Urinary bladder (tissue), 4 donors: ENCODE results near the gene CNIH2. TPM values are rescaled to one million over a fixed set of nuclear protein-coding genes. Genes with fewer than 3 reads are reported as not detected.
A peak's percentile ranks its signal among the peaks of the same experiment; 100 is the strongest.
"Not testable (repeated sequence)": the region's sequence is repeated elsewhere in the genome, so short reads cannot be mapped to it uniquely, and the experiment has no call there.

ENCODE experiments used
- DNase-seq: peaks from one replicate; pipeline ENCODE4 v3.0.0-alpha.2; 2015; ENCODE audit errors: extremely low spot score
- H3K27ac ChIP-seq: one replicate; pipeline ENCODE4 v1.5.1; 2013; ENCODE audit warnings: low read depth, mild to moderate bottlenecking, moderate library complexity
- H3K36me3 ChIP-seq: one replicate; pipeline ENCODE4 v1.6.1; 2013; ENCODE audit warnings: mild to moderate bottlenecking, moderate library complexity; ENCODE audit not compliant: insufficient read depth
- H3K4me1 ChIP-seq: one replicate; pipeline ENCODE4 v1.6.1; 2013; ENCODE audit warnings: mild to moderate bottlenecking, moderate library complexity; ENCODE audit not compliant: insufficient read depth
- H3K4me3 ChIP-seq: one replicate; pipeline ENCODE4 v1.5.1; 2013; ENCODE audit warnings: low read depth, low read length
- WGBS: extraction: QIAGEN DNeasy Blood & Tissue Kit; methylation state at CpG from one replicate; pipeline ENCODE4 v1.1.7; 2013; 5-methylcytosine and 5-hydroxymethylcytosine counted together
- polyA plus RNA-seq: library from polyadenylated mRNA; stranded (reverse); fragments of 200-250 nt; gene quantifications from one replicate; pipeline ENCODE4 v1.2.3, GENCODE V29; 2013
- total RNA-seq: library from RNA; depleted of rRNA; stranded (reverse); fragments of >200 nt; gene quantifications from one replicate; pipeline ENCODE4 v1.2.3, GENCODE V29; 2014
- donor health status: healthy with polysubstance abuse.
- donor health status: healthy.

Gene CNIH2
- total and polyA plus RNA-seq, 2 donors, result 0.24 to 1.1 TPM

DNA sequence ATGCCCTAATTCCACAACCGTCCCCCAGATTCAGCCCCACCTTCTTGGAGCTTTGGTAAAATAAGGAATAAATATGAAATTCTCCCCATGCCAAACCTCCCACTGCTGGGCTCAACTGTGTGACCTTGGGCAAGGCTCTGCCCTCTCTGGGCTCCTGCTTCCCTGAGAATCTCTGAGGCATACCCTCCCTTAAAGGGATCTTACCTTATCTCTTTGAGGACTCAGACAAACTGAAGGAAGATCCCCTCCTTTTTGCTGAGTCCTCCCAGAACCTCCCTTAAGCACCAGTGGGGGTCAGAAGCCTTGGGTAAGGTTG is 36.2 kb downstream of the CNIH2 start:
- Histone ChIP-seq H3K4me1 (no peaks in the 10 kb centered on the region), H3K27ac (peak overlapping the region; percentile 86), H3K36me3 (no peaks in the 10 kb centered on the region), H3K4me3 (no peak overlapping the region)
- no peak for DNase-seq
- 22% methylated on average over 1 of the region's 1 CpG for WGBS

DNA sequence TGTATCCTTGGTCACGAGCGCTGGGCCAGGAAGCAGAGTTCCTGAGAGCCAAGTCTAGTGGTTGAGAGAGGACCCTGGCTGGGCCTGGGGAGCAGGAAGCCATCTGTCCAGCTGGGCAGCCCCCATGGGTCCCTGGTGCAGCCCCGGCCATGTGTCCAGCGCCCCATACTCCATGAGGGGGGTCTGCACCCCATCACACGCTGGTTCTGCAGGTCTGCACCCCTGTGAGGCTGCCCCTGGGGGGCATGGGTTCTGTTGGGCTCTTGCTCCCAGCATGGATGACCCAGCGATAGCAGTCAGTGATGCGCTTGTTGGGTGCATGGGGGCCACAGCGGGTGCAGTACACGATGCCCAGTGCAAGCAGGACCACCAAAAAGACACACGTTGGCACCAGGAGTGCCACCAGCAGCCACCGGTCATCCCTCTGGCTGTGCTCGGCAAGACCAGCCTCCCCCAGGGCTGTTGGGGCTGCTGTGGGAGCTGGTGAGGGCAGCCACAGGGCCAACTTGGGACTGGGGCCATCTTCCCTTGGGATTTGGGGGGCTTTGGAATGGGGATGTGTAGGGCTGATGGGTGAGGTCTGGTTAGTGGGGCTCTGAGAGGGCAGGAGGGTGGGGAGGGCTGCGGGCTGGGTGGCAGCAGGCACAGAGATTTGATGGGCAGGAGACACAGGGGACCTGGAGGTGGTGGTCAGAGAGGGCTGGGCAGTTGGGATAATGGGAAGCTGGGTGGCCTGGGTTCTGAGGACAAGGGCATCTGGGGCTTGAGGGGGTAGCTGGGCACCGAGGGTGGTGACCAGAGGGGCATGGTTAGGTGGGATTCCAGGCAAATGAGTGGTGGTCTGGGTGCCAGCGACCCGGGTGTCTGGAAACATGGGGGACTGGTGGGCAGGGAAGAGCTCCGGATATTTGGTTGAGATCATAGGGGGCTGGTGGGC is 36.9 kb downstream of the CNIH2 start:
- WGBS, result 64% methylated on average over 17 of the region's 17 CpGs
- DNase-seq, result no peak
- peak overlapping the region; percentile 42 for H3K27ac ChIP-seq
- H3K4me3 ChIP-seq, result no peak overlapping the region
- H3K36me3 ChIP-seq, result no peaks in the 10 kb centered on the region
- no peaks in the 10 kb centered on the region for H3K4me1 ChIP-seq

DNA sequence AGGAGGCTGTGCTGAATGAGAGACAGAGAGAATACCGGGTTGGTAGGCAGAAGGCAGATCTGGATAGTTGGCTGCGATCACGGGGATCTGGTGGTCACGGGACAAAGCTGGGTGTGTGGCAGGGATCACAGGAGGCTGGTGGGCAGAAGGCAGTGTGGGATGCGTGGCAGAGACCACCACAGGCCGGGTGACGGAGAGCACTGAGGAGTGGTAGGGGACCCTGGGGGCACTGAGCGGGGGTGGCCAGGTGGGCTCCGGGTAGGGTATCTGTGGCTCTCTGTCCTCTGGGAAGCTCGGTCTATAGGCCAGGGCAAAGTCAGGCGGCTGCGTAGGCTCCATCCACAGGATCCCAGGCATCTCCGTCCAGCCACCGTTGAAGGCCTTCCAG is 37.5 kb downstream of the CNIH2 start:
- WGBS, result 57% methylated on average over 14 of the region's 14 CpGs
- DNase-seq, result no peak
- peak overlapping the region; percentile 42 for H3K27ac ChIP-seq
- H3K36me3 ChIP-seq, result no peaks in the 10 kb centered on the region
- H3K4me3 ChIP-seq, result peak overlapping the region; percentile 55
- H3K4me1 ChIP-seq, result no peaks in the 10 kb centered on the region

DNA sequence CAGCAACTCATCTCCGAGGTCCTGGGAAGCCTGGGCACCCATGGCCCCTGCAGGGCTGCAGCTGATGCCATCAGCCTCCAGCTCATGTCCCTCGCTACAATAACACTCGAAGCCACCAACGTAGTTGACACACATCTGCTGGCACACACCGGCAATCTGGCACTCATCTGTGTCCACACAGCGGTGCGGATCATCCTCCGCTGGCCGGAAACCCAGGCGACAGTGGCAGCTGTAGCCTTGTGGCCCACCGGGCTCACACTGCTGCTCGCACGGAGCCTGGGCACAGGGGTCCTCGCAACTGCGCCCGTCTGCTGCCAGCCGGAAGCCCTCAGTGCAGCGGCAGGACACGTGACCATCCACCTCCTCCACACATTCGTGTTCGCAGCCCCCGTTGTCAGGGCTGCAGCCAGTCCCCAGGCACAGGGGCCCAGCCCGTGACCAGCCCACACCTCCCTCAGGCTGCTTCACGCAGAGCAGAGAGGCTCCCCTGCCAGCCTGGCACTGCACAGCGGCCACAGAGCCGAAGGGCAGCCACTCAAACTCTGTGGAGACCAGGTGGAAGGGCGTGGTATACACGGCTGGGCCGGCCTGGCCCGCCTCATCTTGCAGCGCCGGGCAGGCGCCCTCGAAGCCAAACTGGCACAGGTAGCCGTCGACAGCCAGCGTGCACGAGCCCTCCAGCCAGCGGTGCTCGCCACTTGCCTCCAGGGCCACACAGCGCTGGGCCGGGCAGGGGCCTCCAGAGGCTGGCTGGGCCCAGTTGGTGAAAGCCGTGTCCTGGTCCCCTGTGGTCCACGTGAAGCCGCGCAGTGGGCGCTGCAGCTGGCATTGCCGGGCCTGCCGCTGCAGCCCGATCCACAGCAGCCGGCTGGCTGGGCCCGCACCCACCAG is 38.2 kb downstream of the CNIH2 start:
- 32% methylated on average over 52 of the region's 52 CpGs for WGBS
- DNase-seq, result no peak
- no peaks in the 10 kb centered on the region for H3K36me3 ChIP-seq
- no peaks in the 10 kb centered on the region for H3K4me1 ChIP-seq
- peak overlapping the region; percentile 45 for H3K27ac ChIP-seq
- peak overlapping the region; percentile 55 for H3K4me3 ChIP-seq

DNA sequence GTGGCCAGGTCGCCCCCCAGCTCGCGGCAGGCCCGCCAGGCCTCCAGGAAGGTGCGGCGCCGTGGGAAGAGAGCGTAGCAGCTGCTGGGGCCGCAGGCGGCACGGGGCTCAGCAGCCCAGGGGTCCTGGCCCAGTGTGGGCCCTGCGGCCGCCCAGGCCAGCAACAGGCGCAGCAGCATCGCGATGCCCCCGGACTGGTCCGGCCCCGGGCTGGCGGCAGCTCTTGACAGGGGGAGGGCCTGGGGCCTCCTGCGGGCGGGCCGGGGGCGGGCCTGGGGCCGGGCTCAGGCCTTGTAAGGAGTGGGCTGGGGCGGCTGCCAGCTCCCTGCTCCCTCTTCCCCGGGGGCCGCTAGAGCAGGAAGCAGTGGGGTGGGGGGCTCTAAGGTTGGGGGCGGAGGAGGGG is 38.9 kb downstream of the CNIH2 start, which contains the start of gene CD248:
Gene CD248 (minus strand): TSS at position 196 of the 403 bp plus-strand sequence. CDS start 17 bp downstream, at position 179.
- DNase-seq, result no peak
- peak within 1 kb of the TSS; percentile 55 for H3K4me3 ChIP-seq
- H3K27ac ChIP-seq, result peak within 1 kb of the TSS; percentile 80
- H3K36me3 ChIP-seq, result no peaks in the 10 kb centered on the region
- no peaks in the 10 kb centered on the region for H3K4me1 ChIP-seq
- 5% methylated on average over 29 of the region's 29 CpGs for WGBS

DNA sequence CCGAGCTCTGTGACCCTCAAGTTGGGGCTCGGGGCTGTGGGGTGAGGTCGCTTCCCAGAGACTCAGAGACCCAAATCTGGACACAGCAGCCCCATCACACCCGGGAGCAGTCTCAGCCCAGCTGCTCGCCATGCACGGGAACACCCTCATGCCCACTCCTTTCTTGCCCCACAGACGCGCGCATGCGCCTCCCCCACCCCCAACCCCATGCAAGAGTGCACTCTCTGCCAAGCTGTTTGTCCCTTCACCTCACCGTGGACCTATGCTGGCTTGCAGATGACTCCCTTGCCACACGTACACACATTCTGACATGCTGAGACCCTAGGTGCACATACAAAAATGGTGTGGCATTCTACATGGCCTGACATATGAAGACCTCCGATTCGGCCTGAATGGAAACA is 39.3 kb downstream of the CNIH2 start:
- no peak for DNase-seq
- Histone ChIP-seq H3K4me1 (no peaks in the 10 kb centered on the region), H3K27ac (peak overlapping the region; percentile 80), H3K4me3 (peak overlapping the region; percentile 55), H3K36me3 (no peaks in the 10 kb centered on the region)
- 4% methylated on average over 14 of the region's 14 CpGs for WGBS

DNA sequence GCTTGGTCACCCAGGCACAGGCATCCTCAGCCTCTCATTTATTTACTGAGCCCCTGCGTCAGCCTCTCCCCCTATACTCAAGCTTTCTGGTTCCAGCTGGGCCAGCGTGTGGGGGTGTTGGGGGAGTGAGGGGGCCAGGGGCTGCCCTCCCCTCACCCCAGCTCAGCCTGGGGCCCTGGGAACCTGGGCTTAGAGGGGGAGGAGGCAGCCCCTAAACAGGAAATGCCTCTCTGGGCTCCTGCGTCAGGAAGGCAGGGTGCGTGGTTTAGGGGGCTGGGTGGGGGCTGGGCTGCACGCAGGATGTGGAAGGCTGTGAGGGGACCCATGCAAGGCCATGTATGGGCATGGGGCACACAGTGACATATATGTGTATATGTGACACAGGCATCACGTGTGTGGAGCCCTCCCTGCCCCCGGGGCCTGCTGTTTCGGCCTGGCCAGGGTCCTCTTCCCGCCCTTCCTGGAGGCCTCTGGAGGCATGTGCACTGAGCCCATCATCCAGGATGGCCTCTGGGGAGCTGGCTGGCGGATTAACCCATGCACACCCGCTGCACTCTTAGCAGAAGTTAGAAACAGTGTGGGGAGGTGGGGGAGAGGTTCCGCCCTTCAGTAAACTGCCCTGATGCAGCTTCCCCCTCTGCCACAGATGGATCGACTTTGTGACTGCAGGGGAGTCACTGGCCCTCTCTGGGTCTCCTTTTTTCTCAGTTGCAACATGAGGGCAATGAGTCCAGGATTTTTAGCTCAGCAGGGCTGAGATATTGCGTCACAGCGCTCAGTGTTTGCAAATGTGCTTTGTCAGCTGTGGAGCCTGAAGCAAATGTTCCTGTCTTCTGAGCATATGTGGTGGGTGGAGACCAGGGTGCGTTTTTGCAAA is 40.0 kb downstream of the CNIH2 start:
- H3K4me1 ChIP-seq, result no peaks in the 10 kb centered on the region
- H3K4me3 ChIP-seq, result no peak overlapping the region
- DNase-seq, result no peak
- no peaks in the 10 kb centered on the region for H3K36me3 ChIP-seq
- H3K27ac ChIP-seq, result peak overlapping the region; percentile 57
- 23% methylated on average over 16 of the region's 16 CpGs for WGBS

DNA sequence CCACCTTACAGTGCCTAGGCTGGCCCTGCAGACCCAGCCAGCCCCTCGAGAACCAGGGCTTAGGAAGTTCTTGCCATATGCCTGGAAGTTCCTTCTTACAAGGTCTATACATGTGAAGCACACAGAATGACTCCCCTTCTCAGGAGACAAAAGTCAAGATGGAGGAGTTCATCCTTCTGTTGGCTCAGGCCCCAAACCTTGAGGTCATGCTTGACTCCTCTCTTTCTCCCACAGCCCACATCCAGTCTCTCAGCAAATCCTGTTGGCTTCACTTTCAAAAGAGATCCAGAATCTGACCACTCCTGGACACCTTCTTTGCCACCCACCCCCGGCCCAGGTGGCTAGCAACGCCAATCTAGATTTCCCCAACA is 40.6 kb downstream of the CNIH2 start:
- no peaks in the 10 kb centered on the region for H3K4me1 ChIP-seq
- H3K27ac ChIP-seq, result no peak overlapping the region
- no peaks in the 10 kb centered on the region for H3K36me3 ChIP-seq
- no peak for DNase-seq
- H3K4me3 ChIP-seq, result no peak overlapping the region
- WGBS, result 66% methylated on average over 3 of the region's 3 CpGs

DNA sequence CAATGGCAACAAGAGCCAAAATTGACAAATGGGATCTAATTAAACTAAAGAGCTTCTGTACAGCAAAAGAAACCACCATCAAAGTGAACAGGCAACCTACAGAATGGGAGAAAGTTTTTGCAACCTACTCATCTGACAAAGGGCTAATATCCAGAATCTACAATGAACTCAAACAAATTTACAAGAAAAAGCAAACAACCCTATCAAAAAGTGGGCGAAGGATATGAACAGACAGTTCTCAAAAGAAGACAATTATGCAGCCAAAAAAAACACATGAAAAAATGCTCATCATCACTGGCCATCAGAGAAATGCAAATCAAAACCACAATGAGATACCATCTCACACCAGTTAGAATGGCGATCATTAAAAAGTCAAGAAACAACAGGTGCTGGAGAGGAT is 42.3 kb downstream of the CNIH2 start:
- not testable (repeated sequence) for H3K4me1 ChIP-seq, H3K4me3 ChIP-seq, DNase-seq, H3K27ac ChIP-seq, H3K36me3 ChIP-seq
- WGBS, result 100% methylated on average over 1 of the region's 2 CpGs

DNA sequence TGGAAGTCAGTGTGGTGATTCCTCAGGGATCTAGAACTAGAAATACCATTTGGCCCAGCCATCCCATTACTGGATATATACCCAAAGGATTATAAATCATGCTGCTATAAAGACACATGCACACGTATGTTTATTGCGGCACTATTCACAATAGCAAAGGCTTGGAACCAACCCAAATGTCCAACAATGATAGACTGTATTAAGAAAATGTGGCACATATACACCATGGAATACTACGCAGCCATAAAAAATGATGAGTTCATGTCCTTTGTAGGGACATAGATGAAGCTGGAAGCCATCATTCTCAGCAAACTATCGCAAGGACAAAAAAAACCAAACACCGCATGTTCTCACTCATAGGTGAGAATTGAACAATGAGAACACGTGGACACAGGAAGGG is 42.8 kb downstream of the CNIH2 start:
- not testable (repeated sequence) for H3K4me1 ChIP-seq, H3K4me3 ChIP-seq, DNase-seq, H3K27ac ChIP-seq, H3K36me3 ChIP-seq
- WGBS, result 90% methylated on average over 6 of the region's 6 CpGs

DNA sequence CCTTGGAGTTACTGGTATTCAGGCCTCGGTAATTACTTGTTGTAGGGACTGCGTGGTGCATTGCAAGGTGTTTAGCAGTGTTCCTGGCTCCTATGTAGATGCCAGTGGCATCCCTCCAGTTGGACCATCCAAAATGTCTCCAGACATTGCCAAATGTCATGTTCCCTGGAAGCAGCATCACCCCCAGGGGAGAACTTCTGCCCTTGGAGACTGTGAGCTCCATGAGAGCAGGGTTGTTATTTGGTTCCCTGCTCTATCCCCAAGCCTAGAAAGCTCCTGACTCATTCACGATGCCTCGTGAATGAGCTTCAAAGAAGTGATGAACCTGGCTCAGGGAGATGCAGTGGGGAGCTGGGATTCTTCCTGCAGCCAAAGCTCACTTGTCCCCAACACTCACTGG is 43.6 kb downstream of the CNIH2 start:
- Histone ChIP-seq H3K36me3 (no peaks in the 10 kb centered on the region), H3K4me1 (no peaks in the 10 kb centered on the region), H3K27ac (no peak overlapping the region), H3K4me3 (no peak overlapping the region)
- DNase-seq, result no peak
- 85% methylated on average over 4 of the region's 4 CpGs for WGBS

DNA sequence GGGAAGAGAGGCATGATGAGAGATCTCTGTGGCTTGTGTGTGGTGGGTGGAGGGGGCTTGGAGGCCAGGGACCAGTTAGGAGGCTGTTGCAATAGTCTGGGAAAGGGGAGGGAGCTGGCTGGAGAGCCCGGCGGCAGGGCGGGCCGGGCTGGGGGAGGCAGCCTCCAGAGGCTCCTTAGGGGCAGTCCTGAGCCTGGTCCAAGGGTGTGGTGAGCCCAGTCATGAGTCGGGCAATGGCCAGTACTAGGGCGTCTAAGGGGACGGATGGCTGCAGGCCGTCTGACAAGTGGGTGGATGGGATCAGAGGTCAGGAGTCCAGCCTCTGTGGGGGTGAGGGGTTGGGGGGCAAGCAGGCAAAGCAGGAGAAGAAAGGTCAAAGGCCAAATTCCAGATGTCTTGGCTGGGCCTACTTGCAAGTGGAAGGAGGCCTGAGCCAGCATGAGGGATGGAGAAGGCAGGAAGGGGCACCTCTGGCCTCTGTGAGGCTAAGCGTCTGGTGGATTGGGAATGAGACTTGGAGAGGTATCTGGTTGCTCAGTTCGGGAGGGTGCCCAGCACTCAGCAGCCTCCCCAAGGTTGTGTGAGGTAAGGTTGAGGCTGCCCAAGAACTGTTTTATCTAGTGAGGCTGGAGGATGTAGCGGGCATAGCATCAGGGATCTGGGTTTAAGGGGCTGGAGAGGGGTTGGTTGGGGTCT is 44.9 kb downstream of the CNIH2 start:
- H3K4me3 ChIP-seq, result no peak overlapping the region
- 71% methylated on average over 11 of the region's 11 CpGs for WGBS
- no peak overlapping the region for H3K27ac ChIP-seq
- no peak for DNase-seq
- H3K4me1 ChIP-seq, result no peaks in the 10 kb centered on the region
- H3K36me3 ChIP-seq, result no peaks in the 10 kb centered on the region

DNA sequence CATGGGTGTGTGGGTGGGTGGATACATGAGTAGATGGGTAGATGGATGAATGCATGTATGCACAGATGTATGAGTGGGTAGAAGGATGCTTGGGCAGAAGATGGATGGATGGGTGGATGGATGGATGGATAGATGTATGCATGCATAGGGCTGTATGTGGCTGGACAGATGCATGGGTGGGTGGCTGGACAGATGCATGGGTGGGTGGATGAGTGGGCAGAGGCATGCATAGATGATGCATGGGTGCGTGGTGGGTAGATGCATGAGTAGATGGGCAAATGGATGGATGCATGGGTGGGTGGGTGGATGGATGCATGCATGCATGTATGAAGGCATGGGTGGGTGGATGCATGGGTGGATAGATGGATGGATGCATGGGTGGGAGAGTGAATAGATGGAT is 45.7 kb downstream of the CNIH2 start:
- Histone ChIP-seq H3K36me3 (no peaks in the 10 kb centered on the region), H3K27ac (no peak overlapping the region), H3K4me3 (no peak overlapping the region), H3K4me1 (no peaks in the 10 kb centered on the region)
- 98% methylated on average over 1 of the region's 1 CpG for WGBS
- no peak for DNase-seq
